Measurements from ENCODE around the gene FAM181B. TPM values are rescaled to one million over a fixed set of nuclear protein-coding genes. Genes with fewer than 3 reads are reported as not detected.

FAM181B gene
- total RNA-seq: not detected

GRCh38 chr11:82733444-82734119 is at the start of gene FAM181B:
FAM181B (minus strand) TSS chr11:82733864; CDS start chr11:82733729, 135 bp downstream.
- Mint-ChIP-seq H3K4me3 (peak within 1 kb of the TSS; percentile 68), H3K27ac (no peak within 1 kb of the TSS), H3K4me1 (ENCODE audit: low read depth) (peaks cover 14% of the 10 kb centered on the region), H3K36me3 (ENCODE audit: low read depth) (no peaks in the 10 kb centered on the region), H3K27me3 (ENCODE audit: low read depth) (peaks cover 28% of the 10 kb centered on the region), H3K9me3 (no peaks in the 10 kb centered on the region)
- peak; percentile 53 for DNase-seq
- CTCF ChIA-PET: interaction anchor here (0.8 to 1.6 kb wide), 9 partner anchors 11 to 559 kb away, joined by 3 to 8 read pairs (median 3); no protein-coding TSS in a partner anchor
- intact Hi-C loops (cut with micrococcal nuclease): loop anchor here (1.0 to 5.0 kb wide), 3 partner anchors 24 to 459 kb away; partner anchors contain the start of gene ANKRD42

GRCh38 chr11:82782825-82783374 is 49.2 kb upstream of the FAM181B start:
- no peaks in the 10 kb centered on the region for H3K4me1 Mint-ChIP-seq (ENCODE audit: low read depth)

GRCh38 chr11:82778776-82779175 is 45.1 kb upstream of the FAM181B start:
- Mint-ChIP-seq H3K4me1 (ENCODE audit: low read depth) (no peaks in the 10 kb centered on the region), H3K4me3 (no peak overlapping the region), H3K27me3 (ENCODE audit: low read depth) (peaks cover 3% of the 10 kb centered on the region), H3K9me3 (peaks cover 11% of the 10 kb centered on the region), H3K36me3 (ENCODE audit: low read depth) (no peaks in the 10 kb centered on the region), H3K27ac (no peak overlapping the region)
- CTCF ChIA-PET: interaction anchor here (1.2 kb wide), 1 partner anchor 45 kb away, joined by 3 read pairs; the partner anchor contains the start of gene FAM181B
- intact Hi-C loops (cut with micrococcal nuclease): no loop called here
- DNase-seq: no peak

More at GRCh38 chr11:82782825-82783374, 49.2 kb upstream of the FAM181B start:
- intact Hi-C loops (cut with micrococcal nuclease): no loop called here
- CTCF ChIA-PET: no interaction called here
- Mint-ChIP-seq H3K4me3 (no peak overlapping the region), H3K27me3 (ENCODE audit: low read depth) (peaks cover 3% of the 10 kb centered on the region), H3K9me3 (peaks cover 2% of the 10 kb centered on the region), H3K27ac (no peak overlapping the region), H3K36me3 (ENCODE audit: low read depth) (no peaks in the 10 kb centered on the region)
- DNase-seq: no peak

- H3K4me1 Mint-ChIP-seq (ENCODE audit: low read depth): no peaks in the 10 kb centered on the region
- H3K4me3 Mint-ChIP-seq: no peak overlapping the region
- CTCF ChIA-PET: interaction anchor here (0.6 to 4.1 kb wide), 15 partner anchors 9 to 500 kb away, joined by 3 to 20 read pairs (median 4); no protein-coding TSS in a partner anchor
- no peak overlapping the region for H3K27ac Mint-ChIP-seq
- no peak for DNase-seq
- H3K9me3 Mint-ChIP-seq: peaks cover 9% of the 10 kb centered on the region
- intact Hi-C loops (cut with micrococcal nuclease): no loop called here
- H3K36me3 Mint-ChIP-seq (ENCODE audit: low read depth): no peaks in the 10 kb centered on the region
- no peaks in the 10 kb centered on the region for H3K27me3 Mint-ChIP-seq (ENCODE audit: low read depth)
Observed at GRCh38 chr11:82776377-82776776, 42.7 kb upstream of the FAM181B start.

- no peaks in the 10 kb centered on the region for H3K27me3 Mint-ChIP-seq (ENCODE audit: low read depth)
- intact Hi-C loops (cut with micrococcal nuclease): loop anchor here (1.0 kb wide), 1 partner anchor 88 kb away; no protein-coding TSS in a partner anchor
- peaks cover 9% of the 10 kb centered on the region for H3K9me3 Mint-ChIP-seq
Observed at GRCh38 chr11:82775736-82776346, 42.2 kb upstream of the FAM181B start.

GRCh38 chr11:82775218-82775617 is 41.6 kb upstream of the FAM181B start:
- Mint-ChIP-seq H3K9me3 (peaks cover 9% of the 10 kb centered on the region), H3K4me1 (ENCODE audit: low read depth) (no peaks in the 10 kb centered on the region), H3K27me3 (ENCODE audit: low read depth) (no peaks in the 10 kb centered on the region), H3K4me3 (no peak overlapping the region), H3K27ac (no peak overlapping the region), H3K36me3 (ENCODE audit: low read depth) (no peaks in the 10 kb centered on the region)
- CTCF ChIA-PET: interaction anchor here (0.6 to 4.1 kb wide), 9 partner anchors 17 to 90 kb away, joined by 3 to 20 read pairs (median 4); no protein-coding TSS in a partner anchor
- DNase-seq: no peak
- intact Hi-C loops (cut with micrococcal nuclease): loop anchor here (1.0 kb wide), 1 partner anchor 89 kb away; no protein-coding TSS in a partner anchor

More at GRCh38 chr11:82775736-82776346, 42.2 kb upstream of the FAM181B start:
- DNase-seq: peak; percentile 68
- H3K4me1 Mint-ChIP-seq (ENCODE audit: low read depth): no peaks in the 10 kb centered on the region
- H3K36me3 Mint-ChIP-seq (ENCODE audit: low read depth): no peaks in the 10 kb centered on the region
- H3K4me3 Mint-ChIP-seq: no peak overlapping the region
- H3K27ac Mint-ChIP-seq: no peak overlapping the region
- CTCF ChIA-PET: interaction anchor here (0.6 to 4.1 kb wide), 15 partner anchors 9 to 501 kb away, joined by 3 to 20 read pairs (median 4); no protein-coding TSS in a partner anchor

- CTCF ChIA-PET: no interaction called here
- H3K9me3 Mint-ChIP-seq: peaks cover 2% of the 10 kb centered on the region
- intact Hi-C loops (cut with micrococcal nuclease): no loop called here
Observed at GRCh38 chr11:82771781-82772180, 38.1 kb upstream of the FAM181B start.

GRCh38 chr11:82767123-82767522 is 33.5 kb upstream of the FAM181B start:
- intact Hi-C loops (cut with micrococcal nuclease): no loop called here
- DNase-seq: no peak
- H3K4me3 Mint-ChIP-seq: no peak overlapping the region
- no peaks in the 10 kb centered on the region for H3K9me3 Mint-ChIP-seq
- H3K27ac Mint-ChIP-seq: no peak overlapping the region
- CTCF ChIA-PET: interaction anchor here (0.6 to 2.5 kb wide), 7 partner anchors 9 to 122 kb away, joined by 3 to 6 read pairs (median 3); no protein-coding TSS in a partner anchor
- no peaks in the 10 kb centered on the region for H3K36me3 Mint-ChIP-seq (ENCODE audit: low read depth)
- peaks cover 22% of the 10 kb centered on the region for H3K4me1 Mint-ChIP-seq (ENCODE audit: low read depth)
- no peaks in the 10 kb centered on the region for H3K27me3 Mint-ChIP-seq (ENCODE audit: low read depth)

More at GRCh38 chr11:82771781-82772180, 38.1 kb upstream of the FAM181B start:
- DNase-seq: no peak
- H3K27ac Mint-ChIP-seq: no peak overlapping the region
- H3K36me3 Mint-ChIP-seq (ENCODE audit: low read depth): no peaks in the 10 kb centered on the region
- H3K27me3 Mint-ChIP-seq (ENCODE audit: low read depth): no peaks in the 10 kb centered on the region
- peaks cover 4% of the 10 kb centered on the region for H3K4me1 Mint-ChIP-seq (ENCODE audit: low read depth)
- H3K4me3 Mint-ChIP-seq: no peak overlapping the region

- no peaks in the 10 kb centered on the region for H3K27me3 Mint-ChIP-seq (ENCODE audit: low read depth)
- intact Hi-C loops (cut with micrococcal nuclease): no loop called here
- no peaks in the 10 kb centered on the region for H3K9me3 Mint-ChIP-seq
- no peaks in the 10 kb centered on the region for H3K36me3 Mint-ChIP-seq (ENCODE audit: low read depth)
- H3K4me3 Mint-ChIP-seq: no peak overlapping the region
- CTCF ChIA-PET: interaction anchor here (1.5 kb wide), 1 partner anchor 10 kb away, joined by 4 read pairs; no protein-coding TSS in a partner anchor
- no peak overlapping the region for H3K27ac Mint-ChIP-seq
- DNase-seq: peak; percentile 63
- H3K4me1 Mint-ChIP-seq (ENCODE audit: low read depth): peaks cover 22% of the 10 kb centered on the region
Observed at GRCh38 chr11:82765466-82766034, 31.9 kb upstream of the FAM181B start.

- H3K4me1 Mint-ChIP-seq (ENCODE audit: low read depth): peaks cover 24% of the 10 kb centered on the region
- no peak overlapping the region for H3K27ac Mint-ChIP-seq
- H3K4me3 Mint-ChIP-seq: no peak overlapping the region
- CTCF ChIA-PET: no interaction called here
- intact Hi-C loops (cut with micrococcal nuclease): no loop called here
- H3K27me3 Mint-ChIP-seq (ENCODE audit: low read depth): no peaks in the 10 kb centered on the region
- no peaks in the 10 kb centered on the region for H3K36me3 Mint-ChIP-seq (ENCODE audit: low read depth)
- H3K9me3 Mint-ChIP-seq: no peaks in the 10 kb centered on the region
- DNase-seq: no peak
Observed at GRCh38 chr11:82763167-82763566, 29.5 kb upstream of the FAM181B start.

GRCh38 chr11:82759649-82760048 is 26.0 kb upstream of the FAM181B start:
- no peaks in the 10 kb centered on the region for H3K27me3 Mint-ChIP-seq (ENCODE audit: low read depth)
- H3K36me3 Mint-ChIP-seq (ENCODE audit: low read depth): no peaks in the 10 kb centered on the region
- no peak overlapping the region for H3K27ac Mint-ChIP-seq
- peaks cover 24% of the 10 kb centered on the region for H3K4me1 Mint-ChIP-seq (ENCODE audit: low read depth)
- CTCF ChIA-PET: interaction anchor here (4.0 kb wide), 1 partner anchor 15 kb away, joined by 20 read pairs; no protein-coding TSS in a partner anchor
- no peaks in the 10 kb centered on the region for H3K9me3 Mint-ChIP-seq
- no peak overlapping the region for H3K4me3 Mint-ChIP-seq
- intact Hi-C loops (cut with micrococcal nuclease): loop anchor here (5.0 kb wide), 1 partner anchor 313 kb away; the partner anchor contains the start of gene RAB30
- DNase-seq: no peak

All from activated naive CD4-positive, alpha-beta T cell treated with anti-CD3 and anti-CD28 coated beads for 36 hours (primary cell).